Upper lobe of left lung (tissue), 6 donors: ENCODE measurements around the gene MFAP3L. TPM values are rescaled to one million over a fixed set of nuclear protein-coding genes. Genes with fewer than 3 reads are reported as not detected.
A peak's percentile ranks its signal among the peaks of the same experiment; 100 is the strongest.

Experiments
- ATAC-seq, 2 donors: fragments of 200-7000 bp; cut with Tn5 transposase; one replicate each; pipeline ENCODE4 v1.9.1; 2022; ENCODE audit warnings: mild to moderate bottlenecking in 2 of 2, moderate library complexity in 2 of 2; ENCODE audit not compliant: low FRiP score in 2 of 2
- DNase-seq, 2 donors: peaks; one replicate each; pipeline ENCODE4 v3.0.0-alpha.2; 2019 to 2020
- H3K27ac ChIP-seq, 4 donors: fragments of 200-600 bp; sonication (generic); one replicate each; pipeline ENCODE4 v1.5.1; 2016 to 2019
- H3K27me3 ChIP-seq, 4 donors: fragments of 200-600 bp; sonication (generic); one replicate each; pipeline ENCODE4 v1.5.1; 2017 to 2019
- H3K36me3 ChIP-seq, 4 donors: fragments of 200-600 bp; sonication (generic); one replicate each; pipeline ENCODE4 v1.5.1; 2016 to 2019
- H3K4me1 ChIP-seq, 4 donors: fragments of 200-600 bp; sonication (generic); one replicate each; pipeline ENCODE4 v1.5.1; 2018 to 2019
- H3K4me3 ChIP-seq, 4 donors: fragments of 200-600 bp; sonication (generic); one replicate each; pipeline ENCODE4 v1.5.1; 2017 to 2019; ENCODE audit warnings: mild to moderate bottlenecking in 2 of 4, moderate library complexity in 1 of 4
- H3K9me3 ChIP-seq, 4 donors: fragments of 200-600 bp; sonication (generic); one replicate each; pipeline ENCODE4 v1.5.1; 2018 to 2019
- CTCF ChIP-seq, 6 experiments: fragments of 450-650 bp in 4 of 6; fragments of 200-600 bp in 2 of 6; sonication (generic) in 2 of 6; IDR thresholded peaks; one replicate each; pipeline ENCODE4 v1.5.1; 2016 to 2019; ENCODE audit warnings: antibody characterized with exemption in 6 of 6
- EP300 ChIP-seq, 4 donors: sonication (generic); formaldehyde crosslinking; IDR thresholded peaks; one replicate each; pipeline ENCODE4 v1.5.1; 2017; ENCODE audit warnings: antibody characterized with exemption in 4 of 4, control low read depth in 2 of 4
- POLR2A ChIP-seq, 4 donors: fragments of 450-650 bp; IDR thresholded peaks; one replicate each; pipeline ENCODE4 v1.5.1; 2016 to 2017; ENCODE audit warnings: antibody characterized with exemption in 4 of 4, mild to moderate bottlenecking in 2 of 4
- POLR2AphosphoS5 ChIP-seq, 2 donors: sonication (generic); formaldehyde crosslinking; IDR thresholded peaks; one replicate each; pipeline ENCODE4 v1.5.1; 2017; ENCODE audit warnings: antibody characterized with exemption in 2 of 2
- WGBS, 2 donors: methylation state at CpG; one replicate each; pipeline ENCODE4 v1.1.5; 2017 to 2018; 5-methylcytosine and 5-hydroxymethylcytosine counted together
- total RNA-seq, 6 donors: library from RNA; depleted of rRNA in 4 of 6; stranded (reverse); fragments of >200 nt in 4 of 6; gene quantifications; one replicate each; pipeline versions ENCODE4 v1.1.0 to v1.2.1, GENCODE V29; 2016 to 2021
- donor health status: DM: no; HTN: no; CAD: no; lungs with moderate emphysema.
- donor health status: DM: no; HTN: yes; CAD: no; lungs with severe emphysema.

Gene MFAP3L
- total RNA-seq, 6 donors from 2014 or later = 2.1 to 11.7 (median 6.4) TPM

GRCh38 chr4:170015285-170015684, 10.9 kb downstream of the MFAP3L start:
- Histone ChIP-seq H3K4me3 (no peak overlapping the region), H3K27ac (no peak overlapping the region), H3K36me3 (no peaks in the 10 kb centered on the region), H3K27me3 (no peaks in the 10 kb centered on the region), H3K4me1 (peaks cover 0 to 7% (median 3%) of the 10 kb centered on the region in 4 donors), H3K9me3 (no peaks in the 10 kb centered on the region)
- no peak for ATAC-seq
- TF ChIP-seq POLR2A (IDR thresholded peaks at IDR 0.05) (no peak), POLR2AphosphoS5 (IDR thresholded peaks at IDR 0.05) (no peak), EP300 (IDR thresholded peaks at IDR 0.05) (no peak), CTCF (IDR thresholded peaks at IDR 0.05) (no peak)
- no peak for DNase-seq
- WGBS, 2 donors = 72 to 89% methylated on average over 4 of the region's 4 CpGs

GRCh38 chr4:170014359-170015011, 11.7 kb downstream of the MFAP3L start:
- no peak overlapping the region for H3K27ac ChIP-seq
- DNase-seq (no peak), ATAC-seq (no peak)
- H3K4me3 ChIP-seq = no peak overlapping the region
- TF ChIP-seq POLR2A (IDR thresholded peaks at IDR 0.05) (no peak), CTCF (IDR thresholded peaks at IDR 0.05) (no peak), POLR2AphosphoS5 (IDR thresholded peaks at IDR 0.05) (no peak), EP300 (IDR thresholded peaks at IDR 0.05) (no peak)
- WGBS, 2 donors = 67 to 78% methylated on average over 6 of the region's 6 CpGs
- H3K27me3 ChIP-seq = no peaks in the 10 kb centered on the region
- no peaks in the 10 kb centered on the region for H3K9me3 ChIP-seq
- H3K4me1 ChIP-seq = peaks cover 0 to 7% (median 3%) of the 10 kb centered on the region in 4 donors
- H3K36me3 ChIP-seq = no peaks in the 10 kb centered on the region

- Histone ChIP-seq H3K27ac (no peak overlapping the region), H3K4me1 (peaks cover 0 to 16% (median 3%) of the 10 kb centered on the region in 4 donors), H3K36me3 (no peaks in the 10 kb centered on the region), H3K9me3 (no peaks in the 10 kb centered on the region), H3K4me3 (no peak overlapping the region), H3K27me3 (no peaks in the 10 kb centered on the region)
- TF ChIP-seq POLR2AphosphoS5 (IDR thresholded peaks at IDR 0.05) (no peak), POLR2A (IDR thresholded peaks at IDR 0.05) (no peak), EP300 (IDR thresholded peaks at IDR 0.05) (no peak), CTCF (IDR thresholded peaks at IDR 0.05) (no peak)
- WGBS, 2 donors = 80 to 86% methylated on average over 2 of the region's 2 CpGs
- ATAC-seq = no peak
- no peak for DNase-seq
Observed at GRCh38 chr4:170012629-170012958, 13.6 kb downstream of the MFAP3L start.

GRCh38 chr4:170011921-170012628, 14.1 kb downstream of the MFAP3L start:
- DNase-seq (peak in 1 of 2 donors; percentile 49), ATAC-seq (peak in 1 of 2 donors; percentile 27)
- no peaks in the 10 kb centered on the region for H3K36me3 ChIP-seq
- H3K9me3 ChIP-seq = no peaks in the 10 kb centered on the region
- no peak for TF ChIP-seq POLR2AphosphoS5 (IDR thresholded peaks at IDR 0.05)
- TF ChIP-seq EP300 (IDR thresholded peaks at IDR 0.05) = no peak
- TF ChIP-seq POLR2A (IDR thresholded peaks at IDR 0.05) = no peak
- TF ChIP-seq CTCF (IDR thresholded peaks at IDR 0.05) = no peak
- no peak overlapping the region for H3K4me3 ChIP-seq
- H3K27ac ChIP-seq = no peak overlapping the region
- WGBS, 2 donors = 33 to 38% methylated on average over 7 of the region's 7 CpGs
- H3K27me3 ChIP-seq = no peaks in the 10 kb centered on the region
- H3K4me1 ChIP-seq = peaks cover 0 to 17% (median 3%) of the 10 kb centered on the region in 4 donors
